Measurements from ENCODE around the gene ZNF714.
A peak's percentile ranks its signal among the peaks of the same experiment; 100 is the strongest.

Gene ZNF714

GRCh38 chr19:21082011-21082975, at the start of gene ZNF714:
Gene ZNF714 (plus strand): TSS chr19:21082203. CDS start chr19:21098269, 16,066 bp downstream.
- Mint-ChIP-seq H3K27ac (peak within 1 kb of the TSS; percentile 88), H3K4me1 (peaks cover 25% of the 10 kb centered on the region)

DNA sequence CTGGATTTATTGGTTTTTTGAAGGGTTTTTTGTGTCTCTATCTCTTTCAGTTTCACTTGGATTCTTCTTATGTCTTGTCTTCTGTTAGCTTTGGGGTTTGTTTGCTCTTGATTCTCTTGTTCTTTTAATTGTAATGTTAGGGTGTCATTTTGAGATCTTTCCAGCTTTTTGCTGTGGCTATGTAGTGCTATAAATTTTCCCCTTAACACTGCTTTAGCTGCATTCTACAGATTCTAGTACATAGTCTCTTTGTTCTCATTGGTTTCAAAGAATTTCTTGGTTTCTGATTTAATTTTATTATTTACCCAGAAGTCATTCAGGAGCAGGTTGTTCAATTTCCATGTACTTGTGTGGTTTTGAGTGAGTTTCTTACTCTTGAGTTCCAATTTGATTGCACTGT, 37.0 kb upstream of the ZNF714 start:
- peaks cover 69% of the 10 kb centered on the region for H3K36me3 Mint-ChIP-seq
- H3K27me3 Mint-ChIP-seq = no peaks in the 10 kb centered on the region
- no peak overlapping the region for H3K27ac Mint-ChIP-seq
- peaks cover 33% of the 10 kb centered on the region for H3K9me3 Mint-ChIP-seq
- peaks cover 48% of the 10 kb centered on the region for H3K4me1 Mint-ChIP-seq
- no peak overlapping the region for H3K4me3 Mint-ChIP-seq

More at GRCh38 chr19:21082011-21082975, at the start of gene ZNF714:
- no peaks in the 10 kb centered on the region for H3K27me3 Mint-ChIP-seq
- H3K9me3 Mint-ChIP-seq = no peaks in the 10 kb centered on the region
- peaks cover 13% of the 10 kb centered on the region for H3K36me3 Mint-ChIP-seq
- peak within 1 kb of the TSS; percentile 99 for H3K4me3 Mint-ChIP-seq

DNA sequence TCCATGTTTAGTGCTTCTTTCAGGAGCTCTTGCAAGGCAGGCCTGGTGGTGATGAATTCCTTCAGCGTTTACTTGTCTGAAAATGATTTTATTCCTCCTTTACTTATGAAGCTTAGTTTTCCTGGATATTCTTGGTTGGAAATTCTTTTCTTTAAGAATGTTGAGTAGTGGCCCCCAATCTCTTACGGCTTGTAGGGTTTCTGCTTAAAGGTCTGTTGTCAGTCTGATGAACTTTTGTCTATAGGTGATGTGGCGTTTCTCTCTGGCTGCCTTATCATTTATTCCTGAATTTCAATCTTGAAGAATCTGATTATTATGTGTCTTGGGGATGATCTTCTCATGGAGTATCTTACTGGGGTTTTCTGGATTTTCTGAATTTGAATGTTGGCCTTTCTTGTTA, 35.5 kb upstream of the ZNF714 start:
- H3K27ac Mint-ChIP-seq = no peak overlapping the region
- peaks cover 62% of the 10 kb centered on the region for H3K36me3 Mint-ChIP-seq

GRCh38 chr19:21047716-21048115, 34.3 kb upstream of the ZNF714 start:
- H3K27me3 Mint-ChIP-seq = no peaks in the 10 kb centered on the region
- H3K4me1 Mint-ChIP-seq = peaks cover 43% of the 10 kb centered on the region
- H3K9me3 Mint-ChIP-seq = peaks cover 40% of the 10 kb centered on the region
- no peak overlapping the region for H3K4me3 Mint-ChIP-seq
- H3K27ac Mint-ChIP-seq = no peak overlapping the region
- peaks cover 66% of the 10 kb centered on the region for H3K36me3 Mint-ChIP-seq

More for the DNA sequence above, 35.5 kb upstream of the ZNF714 start:
- Mint-ChIP-seq H3K4me1 (peaks cover 43% of the 10 kb centered on the region), H3K9me3 (peaks cover 33% of the 10 kb centered on the region), H3K4me3 (no peak overlapping the region), H3K27me3 (no peaks in the 10 kb centered on the region)

GRCh38 chr19:21052902-21053301, 29.1 kb upstream of the ZNF714 start:
- H3K36me3 Mint-ChIP-seq = peaks cover 51% of the 10 kb centered on the region
- no peak overlapping the region for H3K27ac Mint-ChIP-seq
- no peaks in the 10 kb centered on the region for H3K4me1 Mint-ChIP-seq
- H3K9me3 Mint-ChIP-seq = peaks cover 22% of the 10 kb centered on the region
- no peak overlapping the region for H3K4me3 Mint-ChIP-seq
- H3K27me3 Mint-ChIP-seq = no peaks in the 10 kb centered on the region

- Mint-ChIP-seq H3K9me3 (peaks cover 5% of the 10 kb centered on the region), H3K4me1 (no peaks in the 10 kb centered on the region), H3K27ac (no peak overlapping the region), H3K4me3 (no peak overlapping the region), H3K36me3 (peaks cover 26% of the 10 kb centered on the region), H3K27me3 (no peaks in the 10 kb centered on the region)
Observed at GRCh38 chr19:21065336-21065735, 16.7 kb upstream of the ZNF714 start.

DNA sequence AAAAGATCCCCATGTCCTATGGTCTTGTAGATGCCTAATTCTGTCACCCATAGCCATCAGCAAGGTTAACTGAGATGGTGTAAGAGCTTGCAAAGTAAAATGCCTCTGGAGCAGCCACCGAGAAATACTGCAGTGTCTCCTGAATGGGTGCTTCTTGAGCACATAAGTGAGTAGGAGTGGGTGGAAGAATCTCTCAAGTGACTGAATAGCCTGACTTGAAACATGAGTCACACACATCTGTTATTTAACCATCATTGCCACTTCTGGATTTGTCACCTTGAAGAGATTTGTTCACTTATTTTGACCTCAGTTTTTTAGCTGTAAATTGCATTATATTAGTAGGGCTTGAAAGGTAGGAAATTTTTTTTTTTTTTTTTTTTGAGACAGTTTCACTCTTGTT, 2.3 kb downstream of the ZNF714 start:
- Mint-ChIP-seq H3K4me1 (peaks cover 25% of the 10 kb centered on the region), H3K27me3 (no peaks in the 10 kb centered on the region), H3K4me3 (no peak overlapping the region), H3K9me3 (no peaks in the 10 kb centered on the region), H3K27ac (no peak overlapping the region), H3K36me3 (peaks cover 10% of the 10 kb centered on the region)

GRCh38 chr19:21087871-21088270, 5.9 kb downstream of the ZNF714 start:
- no peak overlapping the region for H3K27ac Mint-ChIP-seq
- H3K27me3 Mint-ChIP-seq = no peaks in the 10 kb centered on the region
- H3K36me3 Mint-ChIP-seq = peaks cover 11% of the 10 kb centered on the region
- no peak overlapping the region for H3K4me3 Mint-ChIP-seq
- peaks cover 16% of the 10 kb centered on the region for H3K4me1 Mint-ChIP-seq
- no peaks in the 10 kb centered on the region for H3K9me3 Mint-ChIP-seq

DNA sequence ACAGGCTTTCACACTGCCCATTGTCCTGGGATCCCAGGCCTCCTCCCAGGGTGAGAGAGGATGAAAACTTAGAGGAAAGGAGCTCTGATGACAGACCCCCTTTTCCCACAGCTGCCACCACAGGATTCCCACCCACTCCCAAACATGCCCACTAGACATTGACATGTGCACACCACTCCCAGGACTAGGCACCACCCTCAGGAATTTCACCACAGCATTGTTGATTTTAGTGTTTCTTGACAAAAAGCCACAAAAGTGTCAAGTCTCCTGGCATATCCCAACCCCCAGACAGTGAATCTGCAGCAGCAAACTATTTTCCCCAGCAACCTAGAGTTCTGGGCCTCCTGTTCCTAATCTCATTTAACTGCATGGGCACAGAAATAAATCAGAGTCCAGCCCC, 10.1 kb downstream of the ZNF714 start:
- Mint-ChIP-seq H3K9me3 (no peaks in the 10 kb centered on the region), H3K4me3 (no peak overlapping the region), H3K27me3 (no peaks in the 10 kb centered on the region), H3K27ac (no peak overlapping the region), H3K4me1 (no peaks in the 10 kb centered on the region), H3K36me3 (peaks cover 3% of the 10 kb centered on the region)

GRCh38 chr19:21094347-21095025, 12.5 kb downstream of the ZNF714 start:
- H3K27ac Mint-ChIP-seq = no peak overlapping the region

DNA sequence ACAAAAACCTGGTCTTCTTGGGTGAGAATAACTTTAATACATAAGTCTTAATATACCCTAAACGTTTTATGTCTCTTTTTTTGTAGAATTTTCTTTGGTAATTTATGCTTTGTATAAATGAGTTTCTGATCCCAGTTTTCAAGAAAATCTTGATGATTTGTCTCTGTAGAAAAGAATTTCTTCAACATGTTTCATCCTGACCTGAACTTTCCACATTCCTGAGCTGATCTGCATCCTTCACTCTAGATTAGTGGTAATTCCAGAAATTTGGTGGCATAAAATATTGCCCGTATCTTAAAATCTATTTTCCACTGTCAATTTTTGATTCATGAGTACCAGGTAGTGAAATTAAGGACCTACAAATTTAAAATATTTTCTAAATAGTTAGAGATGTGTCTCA, 16.3 kb downstream of the ZNF714 start:
- Mint-ChIP-seq H3K27me3 (no peaks in the 10 kb centered on the region), H3K9me3 (no peaks in the 10 kb centered on the region), H3K4me3 (no peak overlapping the region), H3K36me3 (peaks cover 11% of the 10 kb centered on the region), H3K27ac (no peak overlapping the region), H3K4me1 (no peaks in the 10 kb centered on the region)

More at GRCh38 chr19:21094347-21095025, 12.5 kb downstream of the ZNF714 start:
- Mint-ChIP-seq H3K27me3 (no peaks in the 10 kb centered on the region), H3K4me3 (no peak overlapping the region), H3K4me1 (no peaks in the 10 kb centered on the region), H3K9me3 (no peaks in the 10 kb centered on the region), H3K36me3 (peaks cover 8% of the 10 kb centered on the region)

DNA sequence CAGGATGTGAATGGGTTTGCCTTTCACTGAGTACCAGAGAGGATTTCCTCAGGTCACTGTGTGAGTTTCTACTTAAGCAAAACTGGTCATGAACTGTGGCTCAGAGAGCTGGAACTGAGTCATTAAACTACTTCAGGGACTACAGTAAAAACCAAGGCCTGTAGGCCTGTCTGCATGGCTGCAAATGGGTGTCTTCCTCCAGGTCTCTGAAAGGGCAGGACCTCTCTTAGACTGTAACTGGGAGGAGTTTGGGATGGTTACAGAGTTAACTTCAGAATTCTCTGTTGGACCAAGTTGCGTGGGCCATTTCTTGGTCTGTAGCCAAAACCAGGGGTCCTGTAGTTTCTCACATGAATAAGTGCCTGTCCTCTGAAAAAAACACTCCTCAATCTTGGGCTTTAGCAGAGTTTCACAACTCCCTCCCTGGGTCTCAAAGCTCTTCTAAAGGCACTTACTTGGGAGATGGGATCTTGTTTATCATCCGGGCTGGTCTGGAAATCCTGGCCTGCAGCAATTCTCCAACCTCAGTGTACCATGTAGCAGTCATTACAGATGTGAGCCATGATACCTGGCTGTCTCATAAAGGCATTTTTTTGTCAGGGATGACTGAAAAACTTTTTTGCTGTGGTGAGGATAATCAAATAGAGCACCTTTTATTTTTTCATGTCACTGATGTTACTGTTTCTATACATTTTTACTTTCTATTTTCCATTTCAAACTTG, 19.7 kb downstream of the ZNF714 start:
- H3K36me3 Mint-ChIP-seq = peaks cover 15% of the 10 kb centered on the region
- no peaks in the 10 kb centered on the region for H3K9me3 Mint-ChIP-seq
- no peaks in the 10 kb centered on the region for H3K4me1 Mint-ChIP-seq
- no peaks in the 10 kb centered on the region for H3K27me3 Mint-ChIP-seq
- no peak overlapping the region for H3K4me3 Mint-ChIP-seq
- H3K27ac Mint-ChIP-seq = no peak overlapping the region

DNA sequence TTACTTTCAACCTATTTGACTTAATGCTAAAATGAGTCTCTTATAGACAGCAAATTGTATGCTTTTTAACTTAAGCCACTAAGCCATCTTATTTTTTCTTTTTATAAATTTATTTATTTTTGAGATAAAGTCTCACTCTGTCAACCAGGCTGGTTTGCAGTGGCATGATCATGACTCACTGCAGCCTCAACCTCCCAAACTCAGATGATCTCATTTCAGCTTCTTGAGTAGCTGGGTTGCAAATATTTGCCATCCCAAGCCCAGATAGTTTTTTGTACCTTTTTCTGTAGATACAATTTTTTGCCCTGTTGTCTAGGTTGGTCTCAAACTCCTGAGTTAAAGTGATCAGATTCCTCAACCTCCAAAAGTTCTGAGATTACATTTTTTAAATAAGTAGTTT, 27.1 kb downstream of the ZNF714 start:
- peaks cover 44% of the 10 kb centered on the region for H3K36me3 Mint-ChIP-seq
- H3K9me3 Mint-ChIP-seq = peaks cover 12% of the 10 kb centered on the region
- H3K27ac Mint-ChIP-seq = no peak overlapping the region
- H3K4me3 Mint-ChIP-seq = no peak overlapping the region
- H3K4me1 Mint-ChIP-seq = no peaks in the 10 kb centered on the region
- H3K27me3 Mint-ChIP-seq = no peaks in the 10 kb centered on the region

GRCh38 chr19:21110183-21110582, 28.2 kb downstream of the ZNF714 start:
- Mint-ChIP-seq H3K36me3 (peaks cover 51% of the 10 kb centered on the region), H3K4me1 (no peaks in the 10 kb centered on the region), H3K27ac (no peak overlapping the region), H3K9me3 (peaks cover 21% of the 10 kb centered on the region), H3K27me3 (no peaks in the 10 kb centered on the region), H3K4me3 (no peak overlapping the region)

GRCh38 chr19:21115430-21115829, 33.4 kb downstream of the ZNF714 start:
- H3K4me3 Mint-ChIP-seq = no peak overlapping the region
- peaks cover 39% of the 10 kb centered on the region for H3K9me3 Mint-ChIP-seq
- no peaks in the 10 kb centered on the region for H3K4me1 Mint-ChIP-seq
- H3K27me3 Mint-ChIP-seq = no peaks in the 10 kb centered on the region
- peaks cover 63% of the 10 kb centered on the region for H3K36me3 Mint-ChIP-seq
- no peak overlapping the region for H3K27ac Mint-ChIP-seq

All from activated naive CD4-positive, alpha-beta T cell treated with anti-CD3 and anti-CD28 coated beads, Interleukin-2, amount 50 U/mL, for 24 hours (primary cell).